Panc1 (cell line): ENCODE measurements around the gene CFAP77. TPM values are rescaled to one million over a fixed set of nuclear protein-coding genes. Genes with fewer than 3 reads are reported as not detected.

Experiments used
- ATAC-seq: fragments of 200-7000 bp; cut with Tn5 transposase; 2 replicates; pipeline ENCODE4 v1.9.1; 2020; ENCODE audit warnings: mild to moderate bottlenecking, moderate library complexity
- BruUV-seq: library from RNA; stranded (reverse); fragments of 400-500 nt; replicated peaks from 2 replicates; lab custom pipeline; 2021; lab: Mats Ljungman, UMichigan
- CTCF ChIA-PET: fragments of 300-600 bp; sonication (Branson Sonifier 250); formaldehyde crosslinking; loops from one replicate; lab custom pipeline; 2022; ENCODE audit warnings: antibody characterized with exemption; lab: Charles Lee
- POLR2A ChIA-PET: fragments of 300-600 bp; sonication (Branson Sonifier 250); formaldehyde crosslinking; loops from one replicate; lab custom pipeline; 2022; ENCODE audit warnings: antibody characterized with exemption; lab: Charles Lee
- DNase-seq: peaks from one replicate; pipeline ENCODE4 v3.0.0-alpha.2; 2010; ENCODE audit warnings: low read depth, low spot score
- H3K27ac ChIP-seq: 2 replicates; pipeline ENCODE4 v1.5.1; 2011; ENCODE audit warnings: mild to moderate bottlenecking, low read length, inconsistent platforms
- H3K27me3 ChIP-seq: fragments of 200-500 bp; sonication (Bioruptor generic); 2 replicates; pipeline ENCODE4 v1.6.0; 2014; ENCODE audit warnings: low read length, inconsistent platforms; ENCODE audit not compliant: control insufficient read depth, insufficient read depth
- H3K36me3 ChIP-seq: fragments of 200-500 bp; sonication (Bioruptor generic); 2 replicates; pipeline ENCODE4 v1.5.1; 2014; ENCODE audit warnings: inconsistent platforms, mild to moderate bottlenecking, low read length, moderate library complexity; ENCODE audit not compliant: control insufficient read depth, insufficient read depth
- H3K4me1 ChIP-seq: 2 replicates; pipeline ENCODE4 v1.5.1; 2011; ENCODE audit warnings: inconsistent platforms, mild to moderate bottlenecking, low read length, moderate library complexity; ENCODE audit not compliant: control insufficient read depth, insufficient read depth
- H3K4me3 ChIP-seq, 2 experiments: 2 replicates each; pipeline ENCODE4 v1.5.1; 2011 to 2012; ENCODE audit warnings: low read depth in 2 of 2, low read length in 2 of 2, mild to moderate bottlenecking in 2 of 2, inconsistent platforms in 1 of 2, moderate library complexity in 1 of 2
- H3K9me3 ChIP-seq: fragments of 200-500 bp; sonication (Bioruptor generic); 2 replicates; pipeline ENCODE4 v1.5.1; 2014; ENCODE audit warnings: low read depth, mild to moderate bottlenecking, inconsistent platforms, low read length, moderate library complexity; ENCODE audit not compliant: control insufficient read depth, insufficient read depth
- CTCF ChIP-seq: fragments of 450-650 bp; IDR thresholded peaks from 2 replicates; pipeline ENCODE4 v1.5.1; 2017; ENCODE audit warnings: mild to moderate bottlenecking
- POLR2AphosphoS5 ChIP-seq: IDR thresholded peaks from 2 replicates; pipeline ENCODE4 v1.6.1; 2012; ENCODE audit warnings: mild to moderate bottlenecking, low read depth, low read length, moderate library complexity
- REST ChIP-seq, 2 experiments: IDR thresholded peaks; 2 replicates each; pipeline ENCODE4 v1.6.1; 2011 to 2012; ENCODE audit warnings: low read depth in 2 of 2, control low read depth in 1 of 2, low read length in 1 of 2, mild to moderate bottlenecking in 1 of 2, moderate library complexity in 1 of 2; ENCODE audit not compliant: insufficient read depth in 1 of 2
- SIN3A ChIP-seq: IDR thresholded peaks from 2 replicates; pipeline ENCODE4 v1.6.1; 2012; ENCODE audit warnings: low read depth, mild to moderate bottlenecking, low read length, moderate library complexity, borderline replicate concordance; ENCODE audit not compliant: insufficient read depth
- TCF7L2 ChIP-seq: IDR thresholded peaks from 2 replicates; pipeline ENCODE4 v1.6.1; 2011; ENCODE audit warnings: mild to moderate bottlenecking, low read depth, low read length, inconsistent platforms
- in situ Hi-C: cut with HindIII; loops from 2 replicates; pipeline ENCODE4 v1.10.0; 2016; ENCODE audit warnings: low sequenced_read_pairs, low pct_unique_long_range_greater_than_20kb
- intact Hi-C: fragments of 100-400 bp; cut with micrococcal nuclease; formaldehyde crosslinking; loops from one replicate; pipeline ENCODE4 v1.10.0; 2022; ENCODE audit not compliant: unreplicated experiment
- total RNA-seq: library from RNA; stranded (reverse); gene quantifications from one replicate; pipeline ENCODE4 v1.2.1, GENCODE V29; 2021; ENCODE audit not compliant: unreplicated experiment

Gene CFAP77
- total RNA-seq, 1 experiment from 2014 or later: not detected

- Histone ChIP-seq H3K9me3 (no peaks in the 10 kb centered on the region), H3K27ac (no peak overlapping the region), H3K36me3 (no peaks in the 10 kb centered on the region), H3K4me3 (no peak overlapping the region), H3K4me1 (no peaks in the 10 kb centered on the region), H3K27me3 (0 out of 2 replicates have a peak, but pooled peaks cover 5% of the 10 kb centered on the region)
- ChIA-PET POLR2A (no interaction called here), CTCF (no interaction called here)
- TF ChIP-seq REST (IDR thresholded peaks at IDR 0.05; ENCODE audit: insufficient read depth in 1 of 2, low read depth in 2 of 2, low read length in 1 of 2): no peak
- TF ChIP-seq TCF7L2: no peak
- BruUV-seq: no TSS peak
- in situ Hi-C loops: no loop called here
- ATAC-seq (no peak), DNase-seq (no peak)
- intact Hi-C loops: no loop called here
Measured at GRCh38 chr9:132426639-132427414, 16.8 kb downstream of the CFAP77 start.

GRCh38 chr9:132430998-132431397 is 21.0 kb downstream of the CFAP77 start:
- Histone ChIP-seq H3K9me3 (no peaks in the 10 kb centered on the region), H3K36me3 (no peaks in the 10 kb centered on the region), H3K27me3 (0 out of 2 replicates have a peak, but pooled peaks cover 4% of the 10 kb centered on the region), H3K4me1 (no peaks in the 10 kb centered on the region), H3K4me3 (no peak overlapping the region), H3K27ac (no peak overlapping the region)
- intact Hi-C loops (no loop called here), in situ Hi-C loops (no loop called here)
- ChIA-PET CTCF (no interaction called here), POLR2A (no interaction called here)
- ATAC-seq (no peak), DNase-seq (no peak)
- BruUV-seq: no TSS peak
- TF ChIP-seq CTCF: no peak
- no peak for TF ChIP-seq TCF7L2
- TF ChIP-seq REST (IDR thresholded peaks at IDR 0.05; ENCODE audit: insufficient read depth in 1 of 2, low read depth in 2 of 2, low read length in 1 of 2): no peak
- no peak for TF ChIP-seq POLR2AphosphoS5
- no peak for TF ChIP-seq SIN3A
